Endodermal cell (in vitro differentiated cells): ENCODE measurements around the gene BTN2A1. TPM values are rescaled to one million over a fixed set of nuclear protein-coding genes. Genes with fewer than 3 reads are reported as not detected.

ENCODE experiments used
- DNase-seq: peaks from one replicate; pipeline ENCODE4 v3.0.0-alpha.2; 2017
- H3K27ac ChIP-seq: 2 replicates; pipeline ENCODE4 v1.5.1; 2013; ENCODE audit warnings: mild to moderate bottlenecking, low read depth, low read length, moderate library complexity
- H3K27me3 ChIP-seq: 2 replicates; pipeline ENCODE4 v1.6.1; 2013; ENCODE audit warnings: mild to moderate bottlenecking, low read length, moderate library complexity; ENCODE audit not compliant: insufficient read depth, control insufficient read depth, poor library complexity, severe bottlenecking
- H3K36me3 ChIP-seq: 2 replicates; pipeline ENCODE4 v1.7.0; 2013; ENCODE audit warnings: mild to moderate bottlenecking, low read length, moderate library complexity; ENCODE audit not compliant: control insufficient read depth, insufficient read depth
- H3K4me1 ChIP-seq: one replicate; pipeline ENCODE4 v1.7.0; 2013; ENCODE audit warnings: low read length; ENCODE audit not compliant: control insufficient read depth, insufficient read depth
- H3K4me3 ChIP-seq: 2 replicates; pipeline ENCODE4 v1.5.1; 2013; ENCODE audit warnings: mild to moderate bottlenecking, low read length, moderate library complexity
- H3K9ac ChIP-seq: 2 replicates; pipeline ENCODE4 v1.6.1; 2013; ENCODE audit warnings: mild to moderate bottlenecking, low read length, moderate library complexity; ENCODE audit not compliant: poor library complexity, severe bottlenecking; ENCODE audit errors: extremely low read depth
- H3K9me3 ChIP-seq: 2 replicates; pipeline ENCODE4 v1.6.1; 2013; ENCODE audit warnings: mild to moderate bottlenecking, low read length, moderate library complexity; ENCODE audit not compliant: control insufficient read depth
- H3K27ac Mint-ChIP-seq: 2 replicates; pipeline ENCODE4 v1.8.0; 2020; ENCODE audit warnings: mixed read lengths
- H3K27me3 Mint-ChIP-seq: 2 replicates; pipeline ENCODE4 v1.8.0; 2021; ENCODE audit warnings: mild to moderate bottlenecking, mixed read lengths; ENCODE audit not compliant: insufficient read depth
- H3K36me3 Mint-ChIP-seq: 2 replicates; pipeline ENCODE4 v1.8.0; 2020; ENCODE audit warnings: low read depth, mixed read lengths
- H3K4me1 Mint-ChIP-seq: 2 replicates; pipeline ENCODE4 v1.8.0; 2020; ENCODE audit warnings: mixed read lengths
- H3K4me3 Mint-ChIP-seq: 2 replicates; pipeline ENCODE4 v1.8.0; 2020; ENCODE audit warnings: mild to moderate bottlenecking, moderate library complexity, mixed read lengths
- H3K9me3 Mint-ChIP-seq: 2 replicates; pipeline ENCODE4 v1.8.0; 2020; ENCODE audit warnings: mild to moderate bottlenecking, mixed read lengths
- CTCF ChIP-seq: fragments of 200-600 bp; sonication (generic); conservative IDR thresholded peaks from 2 replicates; pipeline ENCODE4 v1.5.0; 2021; ENCODE audit warnings: antibody characterized with exemption, mild to moderate bottlenecking
- WGBS, 2 experiments: methylation state at CpG; one replicate each; pipeline versions ENCODE4 v1.1.5 to v1.1.7; 2013; ENCODE audit warnings: missing lambda C conversion rate in 2 of 2, mixed read lengths in 1 of 2; ENCODE audit not compliant: insufficient coverage in 1 of 2, insufficient read length in 1 of 2; 5-methylcytosine and 5-hydroxymethylcytosine counted together
- total RNA-seq, 2 donors: library from RNA; stranded (reverse); fragmentation: NEBNext Ultra II Directional in 1 of 2; extraction: Animal tissue kit (Norgen Biotek cat#: 25700) in 1 of 2; gene quantifications; 2 replicates in 1 of 2; 3 replicates in 1 of 2; pipeline ENCODE4 v1.2.1, GENCODE V29; 2021

The BTN2A1 gene
- total RNA-seq, 2 donors from 2014 or later: 15.0 to 18.7 TPM

GRCh38 chr6:26472549-26473290 lies 15.0 kb downstream of the BTN2A1 start:
- DNase-seq: no peak
- no peak for TF ChIP-seq CTCF
- Histone ChIP-seq H3K36me3 (peaks cover 15% of the 10 kb centered on the region), H3K27me3 (no peaks in the 10 kb centered on the region), H3K4me3 (no peak overlapping the region), H3K27ac (no peak overlapping the region), H3K9me3 (peaks cover 16% of the 10 kb centered on the region), H3K4me1 (no peaks in the 10 kb centered on the region), H3K9ac (no peak overlapping the region)
- peaks cover 20% of the 10 kb centered on the region for H3K36me3 Mint-ChIP-seq
- H3K4me3 Mint-ChIP-seq: no peak overlapping the region
- peaks cover 2% of the 10 kb centered on the region for H3K27me3 Mint-ChIP-seq
- peaks cover 17% of the 10 kb centered on the region for H3K4me1 Mint-ChIP-seq
- H3K27ac Mint-ChIP-seq: no peak overlapping the region
- whole genome bisulfite sequencing, 2 experiments: 94% methylated on average over 3 to 4 of the region's 4 CpGs
- H3K9me3 Mint-ChIP-seq: peaks cover 6% of the 10 kb centered on the region

GRCh38 chr6:26473429-26473757 lies 15.6 kb downstream of the BTN2A1 start:
- Mint-ChIP-seq H3K9me3 (peaks cover 6% of the 10 kb centered on the region), H3K27me3 (peaks cover 2% of the 10 kb centered on the region), H3K27ac (no peak overlapping the region), H3K4me1 (peaks cover 17% of the 10 kb centered on the region), H3K36me3 (peaks cover 15% of the 10 kb centered on the region), H3K4me3 (peak overlapping the region; percentile 43)
- no peak overlapping the region for H3K27ac ChIP-seq
- 83 to 100% methylated on average over 1 of the region's 1 CpG for whole genome bisulfite sequencing, 2 experiments
- no peaks in the 10 kb centered on the region for H3K27me3 ChIP-seq
- H3K4me3 ChIP-seq: no peak overlapping the region
- DNase-seq: no peak
- no peaks in the 10 kb centered on the region for H3K4me1 ChIP-seq
- peaks cover 16% of the 10 kb centered on the region for H3K9me3 ChIP-seq
- no peak for TF ChIP-seq CTCF
- H3K9ac ChIP-seq: no peak overlapping the region
- H3K36me3 ChIP-seq: peaks cover 13% of the 10 kb centered on the region

- peak overlapping the region; percentile 47 for H3K27ac ChIP-seq
- Mint-ChIP-seq H3K27me3 (peaks cover 2% of the 10 kb centered on the region), H3K4me1 (peaks cover 17% of the 10 kb centered on the region), H3K4me3 (peak overlapping the region; percentile 43), H3K9me3 (peaks cover 6% of the 10 kb centered on the region), H3K36me3 (peaks cover 10% of the 10 kb centered on the region), H3K27ac (peak overlapping the region; percentile 83)
- H3K36me3 ChIP-seq: peaks cover 8% of the 10 kb centered on the region
- peaks cover 16% of the 10 kb centered on the region for H3K9me3 ChIP-seq
- H3K4me1 ChIP-seq: no peaks in the 10 kb centered on the region
- no peak for TF ChIP-seq CTCF
- DNase-seq: peak; percentile 74
- no peaks in the 10 kb centered on the region for H3K27me3 ChIP-seq
- no peak overlapping the region for H3K4me3 ChIP-seq
- 83 to 84% methylated on average over 9 to 12 of the region's 12 CpGs for WGBS, 2 experiments
- H3K9ac ChIP-seq: no peak overlapping the region
Observed at GRCh38 chr6:26473758-26474438, 16.1 kb downstream of the BTN2A1 start.
